Tibial nerve (tissue), 4 donors: ENCODE measurements around the gene TMCO6.

Experiments
- EP300 ChIP-seq, 2 donors: sonication (generic); formaldehyde crosslinking; IDR thresholded peaks; one replicate each; pipeline ENCODE4 v1.6.1; 2017; ENCODE audit warnings: antibody characterized with exemption in 2 of 2, mild to moderate bottlenecking in 1 of 2
- POLR2A ChIP-seq, 2 donors: fragments of 450-650 bp; IDR thresholded peaks; one replicate each; pipeline ENCODE4 v1.6.1; 2017; ENCODE audit warnings: antibody characterized with exemption in 2 of 2, mild to moderate bottlenecking in 2 of 2, moderate library complexity in 2 of 2
- TF ChIP-seq, protein P1 (sequence below), 5 experiments: fragments of 200-600 bp in 3 of 5; fragments of 450-650 bp in 2 of 5; sonication (generic) in 3 of 5; IDR thresholded peaks; one replicate each; pipeline ENCODE4 v1.5.1; 2016 to 2019; ENCODE audit warnings: antibody characterized with exemption in 5 of 5, mild to moderate bottlenecking in 3 of 5, moderate library complexity in 2 of 5

DNA sequence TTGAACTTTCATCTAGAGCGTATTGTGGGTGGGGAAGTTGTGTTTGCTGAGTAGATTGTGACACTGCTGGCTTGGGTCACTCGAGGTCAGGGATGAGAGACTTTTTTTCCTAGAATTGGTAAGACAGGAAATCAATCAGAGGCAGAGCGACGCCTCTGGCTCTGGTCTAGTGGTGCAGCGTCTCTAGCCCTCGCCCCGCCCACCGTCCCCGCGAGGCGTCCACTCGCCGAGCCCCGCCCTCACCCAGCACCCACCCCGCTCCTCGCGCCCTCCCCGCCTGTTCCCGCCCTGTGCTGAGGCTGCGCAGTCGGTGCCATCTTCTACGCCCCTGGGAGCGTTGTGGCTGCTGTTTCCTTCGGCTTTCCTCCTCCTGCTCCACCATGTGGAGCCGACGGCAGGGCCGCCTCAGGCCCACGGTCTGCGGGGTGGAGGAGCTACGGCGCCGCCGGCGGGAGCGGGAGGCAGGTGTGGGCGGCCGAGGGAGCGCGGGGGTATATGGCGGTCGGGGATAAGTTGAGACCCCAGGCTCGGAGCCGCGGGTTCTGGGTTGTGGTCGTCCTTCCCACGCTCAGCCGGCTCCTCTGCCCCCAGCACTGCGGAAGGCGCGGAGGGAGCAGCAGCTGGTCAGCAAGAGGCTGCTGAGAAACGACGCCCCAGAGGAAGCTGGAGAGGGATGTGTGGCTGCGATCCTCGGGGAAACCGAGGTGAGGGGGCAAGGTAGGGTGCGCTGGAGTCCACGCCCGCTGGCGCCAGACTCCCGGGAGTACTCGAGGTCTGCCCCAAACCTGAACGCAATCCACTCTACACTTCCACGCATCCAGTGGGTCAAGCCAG, at the start of gene TMCO6:
- TF ChIP-seq, protein P1, sequence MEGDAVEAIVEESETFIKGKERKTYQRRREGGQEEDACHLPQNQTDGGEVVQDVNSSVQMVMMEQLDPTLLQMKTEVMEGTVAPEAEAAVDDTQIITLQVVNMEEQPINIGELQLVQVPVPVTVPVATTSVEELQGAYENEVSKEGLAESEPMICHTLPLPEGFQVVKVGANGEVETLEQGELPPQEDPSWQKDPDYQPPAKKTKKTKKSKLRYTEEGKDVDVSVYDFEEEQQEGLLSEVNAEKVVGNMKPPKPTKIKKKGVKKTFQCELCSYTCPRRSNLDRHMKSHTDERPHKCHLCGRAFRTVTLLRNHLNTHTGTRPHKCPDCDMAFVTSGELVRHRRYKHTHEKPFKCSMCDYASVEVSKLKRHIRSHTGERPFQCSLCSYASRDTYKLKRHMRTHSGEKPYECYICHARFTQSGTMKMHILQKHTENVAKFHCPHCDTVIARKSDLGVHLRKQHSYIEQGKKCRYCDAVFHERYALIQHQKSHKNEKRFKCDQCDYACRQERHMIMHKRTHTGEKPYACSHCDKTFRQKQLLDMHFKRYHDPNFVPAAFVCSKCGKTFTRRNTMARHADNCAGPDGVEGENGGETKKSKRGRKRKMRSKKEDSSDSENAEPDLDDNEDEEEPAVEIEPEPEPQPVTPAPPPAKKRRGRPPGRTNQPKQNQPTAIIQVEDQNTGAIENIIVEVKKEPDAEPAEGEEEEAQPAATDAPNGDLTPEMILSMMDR (IDR thresholded peaks at IDR 0.05) = peak; percentile 61 to 90 (median 76)
- peak in 1 of 2 donors; percentile 60 for TF ChIP-seq POLR2A (IDR thresholded peaks at IDR 0.05)
- TF ChIP-seq EP300 (IDR thresholded peaks at IDR 0.05) = peak; percentile 77 to 89
